Glutamatergic neuron (in vitro differentiated cells): ENCODE results near the gene PI4KA. TPM values are rescaled to one million over a fixed set of nuclear protein-coding genes. Genes with fewer than 3 reads are reported as not detected.
A peak's percentile ranks its signal among the peaks of the same experiment; 100 is the strongest.

Experiments
- DNase-seq: peaks from one replicate; pipeline ENCODE4 v3.0.0; 2022
- H3K27ac Mint-ChIP-seq: one replicate; pipeline ENCODE4 v1.8.0; 2020; ENCODE audit warnings: mild to moderate bottlenecking, mixed read lengths, inconsistent platforms; ENCODE audit not compliant: unreplicated experiment
- H3K27me3 Mint-ChIP-seq: one replicate; pipeline ENCODE4 v1.8.0; 2020; ENCODE audit warnings: mild to moderate bottlenecking, moderate library complexity, mixed read lengths, inconsistent platforms; ENCODE audit not compliant: unreplicated experiment
- H3K36me3 Mint-ChIP-seq: one replicate; pipeline ENCODE4 v1.8.0; 2020; ENCODE audit warnings: mild to moderate bottlenecking, mixed read lengths, inconsistent platforms; ENCODE audit not compliant: unreplicated experiment
- H3K4me1 Mint-ChIP-seq: one replicate; pipeline ENCODE4 v1.8.0; 2020; ENCODE audit warnings: mild to moderate bottlenecking, low read depth, mixed read lengths, inconsistent platforms; ENCODE audit not compliant: unreplicated experiment
- H3K4me3 Mint-ChIP-seq: one replicate; pipeline ENCODE4 v1.8.0; 2020; ENCODE audit warnings: mild to moderate bottlenecking, mixed read lengths, inconsistent platforms; ENCODE audit not compliant: unreplicated experiment
- H3K9me3 Mint-ChIP-seq: one replicate; pipeline ENCODE4 v1.8.0; 2020; ENCODE audit warnings: mild to moderate bottlenecking, moderate library complexity, mixed read lengths, inconsistent platforms; ENCODE audit not compliant: unreplicated experiment
- CTCF ChIP-seq: fragments of 200-600 bp; sonication (generic); IDR thresholded peaks from one replicate; pipeline ENCODE4 v1.5.0; 2021; ENCODE audit not compliant: partially characterized antibody, unreplicated experiment
- total RNA-seq: library from RNA; stranded (reverse); fragmentation: NEBNext Ultra II Directional; extraction: Animal tissue kit (Norgen Biotek cat#: 25700); gene quantifications from one replicate; pipeline ENCODE4 v1.2.1, GENCODE V29; 2021; ENCODE audit not compliant: unreplicated experiment

The PI4KA gene
- total RNA-seq, 1 donor from 2014 or later = 165 TPM

GRCh38 chr22:20890975-20891374, 32.4 kb upstream of the PI4KA start:
- DNase-seq = no peak
- Mint-ChIP-seq H3K9me3 (peaks cover 6% of the 10 kb centered on the region), H3K4me1 (peaks cover 18% of the 10 kb centered on the region), H3K4me3 (no peak overlapping the region), H3K27ac (no peak overlapping the region), H3K27me3 (peaks cover 3% of the 10 kb centered on the region), H3K36me3 (no peaks in the 10 kb centered on the region)
- TF ChIP-seq CTCF = no peak

GRCh38 chr22:20889904-20890540, 31.4 kb upstream of the PI4KA start:
- peaks cover 18% of the 10 kb centered on the region for H3K4me1 Mint-ChIP-seq
- H3K27ac Mint-ChIP-seq = no peak overlapping the region
- no peaks in the 10 kb centered on the region for H3K36me3 Mint-ChIP-seq

GRCh38 chr22:20889025-20889704, 30.6 kb upstream of the PI4KA start:
- peaks cover 18% of the 10 kb centered on the region for H3K4me1 Mint-ChIP-seq
- H3K9me3 Mint-ChIP-seq = peaks cover 9% of the 10 kb centered on the region
- no peak overlapping the region for H3K27ac Mint-ChIP-seq
- TF ChIP-seq CTCF = no peak
- H3K36me3 Mint-ChIP-seq = no peaks in the 10 kb centered on the region
- H3K4me3 Mint-ChIP-seq = no peak overlapping the region
- H3K27me3 Mint-ChIP-seq = peaks cover 3% of the 10 kb centered on the region
- DNase-seq = no peak

More at GRCh38 chr22:20889904-20890540, 31.4 kb upstream of the PI4KA start:
- Mint-ChIP-seq H3K9me3 (peaks cover 9% of the 10 kb centered on the region), H3K27me3 (peaks cover 3% of the 10 kb centered on the region), H3K4me3 (no peak overlapping the region)
- no peak for DNase-seq
- no peak for TF ChIP-seq CTCF

GRCh38 chr22:20887375-20887774, 28.8 kb upstream of the PI4KA start:
- no peak for TF ChIP-seq CTCF
- Mint-ChIP-seq H3K4me3 (peak overlapping the region; percentile 48), H3K4me1 (peaks cover 18% of the 10 kb centered on the region), H3K27ac (peak overlapping the region; percentile 82), H3K36me3 (no peaks in the 10 kb centered on the region), H3K27me3 (peaks cover 5% of the 10 kb centered on the region), H3K9me3 (peaks cover 11% of the 10 kb centered on the region)
- no peak for DNase-seq

- H3K9me3 Mint-ChIP-seq = peaks cover 12% of the 10 kb centered on the region
- H3K4me3 Mint-ChIP-seq = no peak overlapping the region
- peaks cover 18% of the 10 kb centered on the region for H3K4me1 Mint-ChIP-seq
- peaks cover 5% of the 10 kb centered on the region for H3K27me3 Mint-ChIP-seq
- DNase-seq = peak; percentile 90
- H3K36me3 Mint-ChIP-seq = no peaks in the 10 kb centered on the region
- peak overlapping the region; percentile 24 for H3K27ac Mint-ChIP-seq
- TF ChIP-seq CTCF = peak; percentile 79
Observed at GRCh38 chr22:20885557-20886323, 27.1 kb upstream of the PI4KA start.
